KMS-11 (cell line): Measurements from ENCODE around the gene GBP1.
"Not testable (repeated sequence)": the region's sequence is repeated elsewhere in the genome, so short reads cannot be mapped to it uniquely, and the experiment has no call there.

Experiments
- H2AFZ ChIP-seq: fragments of 200-600 bp; sonication (generic); 2 replicates; pipeline ENCODE4 v1.6.1; 2016; ENCODE audit warnings: antibody characterized with exemption, mixed run types, low read depth
- H3K27ac ChIP-seq: fragments of 200-600 bp; sonication (generic); 2 replicates; pipeline ENCODE4 v1.6.1; 2016; ENCODE audit warnings: mild to moderate bottlenecking, mixed run types
- H3K27me3 ChIP-seq: fragments of 200-600 bp; sonication (generic); 2 replicates; pipeline ENCODE4 v1.6.1; 2017; ENCODE audit warnings: mild to moderate bottlenecking, low read depth, mixed run types, moderate library complexity; ENCODE audit not compliant: insufficient read depth
- H3K36me3 ChIP-seq: fragments of 200-600 bp; sonication (generic); 2 replicates; pipeline ENCODE4 v1.6.1; 2017; ENCODE audit warnings: mild to moderate bottlenecking, mixed run types; ENCODE audit not compliant: insufficient read depth
- H3K4me1 ChIP-seq: fragments of 200-600 bp; sonication (generic); 2 replicates; pipeline ENCODE4 v1.6.1; 2016; ENCODE audit warnings: mild to moderate bottlenecking, low read depth, mixed run types; ENCODE audit not compliant: poor library complexity, severe bottlenecking
- H3K4me2 ChIP-seq: fragments of 200-600 bp; sonication (generic); 2 replicates; pipeline ENCODE4 v1.7.0; 2016; ENCODE audit warnings: mild to moderate bottlenecking, mixed run types
- H3K4me3 ChIP-seq: fragments of 200-600 bp; sonication (generic); IDR thresholded peaks from 2 replicates; pipeline ENCODE4 v1.6.1; 2017; ENCODE audit warnings: low read depth, low read length, mixed read lengths; ENCODE audit not compliant: insufficient read depth
- H3K79me2 ChIP-seq: fragments of 200-600 bp; sonication (generic); 2 replicates; pipeline ENCODE4 v1.6.1; 2016; ENCODE audit warnings: low read depth, mixed run types; ENCODE audit not compliant: insufficient read depth
- H3K9ac ChIP-seq: fragments of 200-600 bp; sonication (generic); 2 replicates; pipeline ENCODE4 v1.6.1; 2016; ENCODE audit warnings: mild to moderate bottlenecking, mixed run types
- H4K20me1 ChIP-seq: fragments of 200-600 bp; sonication (generic); 2 replicates; pipeline ENCODE4 v1.6.1; 2016; ENCODE audit warnings: mild to moderate bottlenecking, mixed run types; ENCODE audit not compliant: insufficient read depth
- CTCF ChIP-seq: fragments of 200-600 bp; sonication (generic); conservative IDR thresholded peaks from 2 replicates; pipeline ENCODE4 v1.6.1; 2017; ENCODE audit warnings: low read depth, mild to moderate bottlenecking, antibody characterized with exemption, low read length, moderate library complexity, mixed read lengths

The GBP1 gene

DNA sequence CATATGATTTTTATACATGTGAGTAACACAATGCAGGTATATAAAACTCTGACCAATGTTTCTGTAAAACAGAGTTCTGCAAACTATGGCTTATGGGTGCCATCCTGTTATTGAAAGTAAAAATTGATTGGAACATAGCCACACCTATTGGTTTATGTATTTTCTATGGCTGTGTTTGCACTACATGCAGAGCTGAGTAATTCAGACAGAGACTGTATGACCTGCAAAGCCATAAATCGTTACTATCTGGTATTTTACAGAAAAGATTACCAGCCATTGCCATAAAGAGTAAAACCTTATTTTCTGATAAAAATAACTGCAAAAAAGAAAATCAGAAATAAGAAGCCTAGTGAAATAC lies 13.1 kb downstream of the GBP1 start:
- Histone ChIP-seq H3K9ac (no peak overlapping the region), H3K4me2 (no peak overlapping the region), H3K4me1 (no peaks in the 10 kb centered on the region), H3K79me2 (no peaks in the 10 kb centered on the region), H3K27me3 (no peaks in the 10 kb centered on the region), H3K4me3 (no peak overlapping the region), H2AFZ (no peak overlapping the region), H3K36me3 (no peaks in the 10 kb centered on the region), H4K20me1 (no peaks in the 10 kb centered on the region), H3K27ac (no peak overlapping the region)
- no peak for TF ChIP-seq CTCF

DNA sequence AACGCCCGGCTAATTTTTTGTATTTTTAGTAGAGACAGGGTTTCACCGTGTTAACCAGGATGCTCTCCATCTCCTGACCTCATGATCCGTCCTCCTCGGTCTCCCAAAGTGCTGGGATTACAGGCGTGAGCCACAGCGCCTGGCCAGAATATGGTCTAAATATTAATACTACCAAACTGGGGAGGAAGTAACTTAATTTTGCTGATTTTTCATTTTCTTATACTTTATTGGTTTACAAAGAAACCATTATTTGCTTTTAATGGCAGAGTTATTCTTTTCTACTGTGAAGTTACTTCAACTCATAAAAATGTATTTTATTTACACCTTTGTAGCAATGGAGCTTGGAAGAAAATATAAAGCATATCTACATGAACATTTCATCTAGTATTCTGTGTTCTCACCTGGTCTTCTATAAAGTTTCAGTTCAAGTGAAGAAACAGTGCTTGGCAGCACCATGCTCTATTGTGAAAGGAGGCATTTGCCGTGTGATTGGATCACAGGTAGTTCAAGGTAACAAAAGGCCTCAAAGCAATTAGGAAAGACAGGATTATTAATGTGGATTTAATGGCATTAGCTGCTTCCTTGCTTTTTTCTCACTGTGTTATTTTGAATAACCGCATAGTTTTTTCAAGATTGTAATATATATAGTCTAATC lies 13.6 kb downstream of the GBP1 start:
- no peaks in the 10 kb centered on the region for H4K20me1 ChIP-seq
- H3K4me1 ChIP-seq: no peaks in the 10 kb centered on the region
- H3K27ac ChIP-seq: no peak overlapping the region
- TF ChIP-seq CTCF: no peak
- H3K4me2 ChIP-seq: no peak overlapping the region
- H3K9ac ChIP-seq: no peak overlapping the region
- H3K4me3 ChIP-seq: no peak overlapping the region
- H3K36me3 ChIP-seq: no peaks in the 10 kb centered on the region
- H3K79me2 ChIP-seq: no peaks in the 10 kb centered on the region
- H3K27me3 ChIP-seq: no peaks in the 10 kb centered on the region
- H2AFZ ChIP-seq: no peak overlapping the region

GRCh38 chr1:89050649-89051033 lies 14.4 kb downstream of the GBP1 start:
- H3K27ac ChIP-seq: no peak overlapping the region
- H3K4me2 ChIP-seq: no peak overlapping the region
- H4K20me1 ChIP-seq: no peaks in the 10 kb centered on the region
- H2AFZ ChIP-seq: no peak overlapping the region
- no peak overlapping the region for H3K9ac ChIP-seq
- TF ChIP-seq CTCF: no peak
- no peaks in the 10 kb centered on the region for H3K27me3 ChIP-seq
- H3K4me3 ChIP-seq: no peak overlapping the region
- no peaks in the 10 kb centered on the region for H3K79me2 ChIP-seq
- no peaks in the 10 kb centered on the region for H3K4me1 ChIP-seq
- H3K36me3 ChIP-seq: no peaks in the 10 kb centered on the region

- not testable (repeated sequence) for H3K36me3 ChIP-seq, H3K4me3 ChIP-seq, H3K27ac ChIP-seq, H3K27me3 ChIP-seq, H4K20me1 ChIP-seq, H3K9ac ChIP-seq, H3K79me2 ChIP-seq, H2AFZ ChIP-seq, H3K4me2 ChIP-seq, H3K4me1 ChIP-seq
Observed at GRCh38 chr1:89049901-89050648, 14.9 kb downstream of the GBP1 start.

DNA sequence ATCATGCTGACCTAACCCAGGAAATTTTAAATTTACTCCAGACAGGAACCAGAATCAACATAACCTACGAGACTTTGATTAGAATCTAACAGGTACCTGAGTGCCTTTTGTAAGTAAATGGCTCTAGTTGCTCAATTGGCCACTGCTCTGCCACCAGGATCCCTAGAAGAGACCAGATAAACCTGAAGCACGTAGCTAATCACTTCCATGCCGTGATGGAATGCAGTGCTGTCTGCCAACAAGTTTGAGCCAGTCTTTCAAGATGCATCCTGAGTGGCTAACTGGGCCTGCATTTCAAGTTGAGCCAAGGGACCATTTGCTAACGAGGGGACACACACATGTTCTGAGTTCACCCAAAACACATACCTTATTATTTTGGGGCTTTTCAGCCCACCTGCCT lies 15.8 kb downstream of the GBP1 start:
- H3K9ac ChIP-seq, H3K4me2 ChIP-seq, H2AFZ ChIP-seq, H3K27me3 ChIP-seq, H3K79me2 ChIP-seq, H4K20me1 ChIP-seq, H3K4me3 ChIP-seq, H3K36me3 ChIP-seq, H3K27ac ChIP-seq, H3K4me1 ChIP-seq: not testable (repeated sequence)
